HG02840 (cell line): ENCODE measurements around the gene NBL1.

Source experiments
- ATAC-seq: cut with Tn5 transposase; IDR thresholded peaks from one replicate; pipeline ENCODE4 v1.9.1; 2021; ENCODE audit warnings: mild to moderate bottlenecking, moderate library complexity, moderate number of reproducible peaks; ENCODE audit not compliant: unreplicated experiment, low FRiP score

The NBL1 gene

DNA sequence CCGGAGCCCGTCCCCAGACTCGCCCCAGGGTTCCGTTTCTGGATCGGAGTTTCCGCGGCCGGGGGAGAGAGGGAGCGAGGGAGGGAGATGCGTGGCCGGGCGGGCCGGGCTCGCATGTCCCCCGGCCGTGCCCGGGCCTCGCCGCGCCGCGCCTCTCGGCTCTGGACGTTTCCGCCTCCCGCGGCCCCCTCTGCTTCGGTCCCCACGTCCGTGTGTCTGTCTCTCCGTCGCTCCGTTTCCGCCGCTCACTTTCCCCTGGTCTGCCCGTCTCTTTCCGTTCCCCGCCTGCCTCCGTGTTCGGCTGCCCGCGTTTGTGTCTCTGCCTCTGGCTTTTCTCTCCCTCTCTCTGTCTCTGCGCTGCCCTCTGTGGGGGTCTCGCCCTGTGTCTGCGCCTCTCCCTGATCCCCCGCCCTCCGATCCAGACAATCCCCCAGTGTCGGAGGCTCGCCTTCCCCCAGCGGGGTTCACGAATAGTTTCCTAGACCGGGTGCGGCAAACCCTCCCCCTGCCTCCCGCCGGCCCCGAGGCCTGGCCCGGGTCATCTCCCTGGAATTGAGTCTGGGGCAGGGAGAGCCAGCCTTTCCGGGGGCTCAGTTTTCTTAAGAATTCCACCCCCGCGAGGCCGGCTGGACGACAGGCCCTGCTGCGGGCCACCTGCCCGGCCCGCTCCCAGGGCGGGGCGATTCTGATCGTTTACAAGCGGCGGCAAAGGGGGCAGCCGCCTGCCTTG, 735 bp downstream of the NBL1 start:
- no peak for ATAC-seq

DNA sequence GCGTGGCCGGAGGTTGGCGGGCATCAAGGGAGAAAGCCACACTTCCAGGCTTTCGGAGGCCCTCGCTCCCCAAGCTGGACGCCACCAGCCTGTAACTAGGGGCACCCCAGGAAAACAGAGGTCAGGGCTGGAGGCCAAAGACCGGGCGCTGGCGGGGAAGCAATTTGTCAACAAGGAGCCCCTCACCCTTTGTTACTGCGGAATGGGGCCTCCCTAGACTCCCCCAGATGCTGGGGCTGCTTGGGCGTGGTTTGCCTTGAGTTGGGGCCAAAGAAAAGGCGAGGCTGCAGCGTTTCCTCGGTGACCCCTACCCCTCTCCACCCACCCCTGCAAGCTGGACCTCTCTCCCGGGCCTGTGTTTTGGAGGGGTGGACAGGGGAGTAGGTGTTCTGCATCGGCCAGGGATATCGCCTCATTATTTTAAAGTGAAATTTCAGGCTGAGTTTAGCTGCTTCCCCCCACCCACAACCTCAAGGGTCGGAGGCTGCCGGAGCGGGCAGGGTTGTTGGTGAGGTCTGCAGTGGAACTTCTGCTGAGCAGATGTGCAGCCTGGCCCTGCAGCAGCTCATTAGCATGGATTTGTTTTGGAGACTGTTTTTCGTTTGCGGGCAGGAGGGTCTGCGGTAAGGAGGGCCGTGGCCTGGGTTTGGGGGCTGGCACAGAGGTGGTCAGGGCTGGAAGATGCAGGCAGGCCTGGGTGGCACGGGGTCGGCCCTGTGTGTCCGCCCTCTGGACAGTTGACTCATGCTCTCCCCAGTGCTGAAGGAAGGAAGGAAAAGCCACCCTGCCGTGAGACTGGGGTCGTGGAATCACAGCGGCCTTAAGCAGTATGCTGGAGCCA, 1.5 kb downstream of the NBL1 start:
- ATAC-seq: no peak

- ATAC-seq: no peak
Measured at GRCh38 chr1:19646377-19647319, 2.5 kb downstream of the NBL1 start.

DNA sequence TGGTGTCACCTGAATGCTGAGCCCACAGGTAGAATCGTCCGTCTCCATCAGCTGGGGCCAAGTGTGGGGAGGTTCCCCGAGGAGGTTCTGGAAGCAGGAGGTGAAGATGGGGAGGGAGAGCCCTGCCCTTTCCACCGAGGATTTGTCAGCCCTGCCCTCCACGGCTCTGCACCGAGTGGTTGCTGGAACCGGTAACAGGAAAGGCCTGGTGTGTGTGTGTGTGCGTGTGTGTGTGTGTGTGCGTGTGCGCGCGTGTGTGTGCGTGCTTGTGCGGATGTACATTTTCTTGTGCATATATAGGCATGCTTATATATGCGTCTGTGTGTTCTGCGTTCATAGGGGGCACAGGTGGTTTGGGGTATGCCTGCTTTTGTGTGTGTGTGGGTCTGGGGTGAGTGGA, 3.5 kb downstream of the NBL1 start:
- no peak for ATAC-seq

DNA sequence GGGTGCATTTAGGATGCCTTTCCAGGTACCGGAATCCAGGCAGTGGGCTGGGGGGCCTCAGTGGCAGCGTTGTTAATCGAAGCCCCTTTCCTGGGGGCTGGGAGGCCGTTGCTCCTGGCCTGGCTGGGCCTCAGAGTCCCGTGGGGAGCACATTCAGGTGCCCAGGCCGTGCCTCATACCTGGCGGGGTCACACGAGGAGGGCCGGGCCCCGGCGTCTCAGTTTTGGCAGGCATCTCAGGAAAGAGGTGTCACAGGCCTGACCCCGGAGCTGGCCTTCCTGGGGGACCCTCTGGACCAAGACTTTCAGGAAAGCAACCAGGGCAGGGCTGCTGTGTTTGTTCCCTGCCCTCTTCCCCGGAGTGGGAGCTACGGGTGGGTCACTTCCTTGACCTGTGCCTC, 4.1 kb downstream of the NBL1 start:
- no peak for ATAC-seq

DNA sequence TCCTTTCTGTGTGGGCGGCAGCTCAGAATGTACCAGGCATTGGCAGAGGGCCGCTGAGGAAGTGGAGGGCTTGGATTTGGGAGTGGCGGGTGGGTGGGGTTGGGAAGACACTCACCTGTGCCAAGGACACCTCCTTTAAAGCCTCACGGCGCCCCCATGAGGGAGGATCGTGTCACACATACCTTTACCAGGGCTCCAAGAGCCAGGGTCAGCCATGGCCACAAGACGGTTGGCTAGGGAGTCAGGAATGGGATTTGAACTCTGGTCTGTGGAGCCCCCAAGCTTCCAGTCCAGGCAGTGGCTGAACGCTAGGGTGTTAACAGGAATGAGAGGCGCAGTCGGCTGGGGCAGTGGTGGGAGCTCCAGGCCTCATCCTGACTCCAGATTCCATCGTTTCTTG, 4.6 kb downstream of the NBL1 start:
- ATAC-seq: no peak

DNA sequence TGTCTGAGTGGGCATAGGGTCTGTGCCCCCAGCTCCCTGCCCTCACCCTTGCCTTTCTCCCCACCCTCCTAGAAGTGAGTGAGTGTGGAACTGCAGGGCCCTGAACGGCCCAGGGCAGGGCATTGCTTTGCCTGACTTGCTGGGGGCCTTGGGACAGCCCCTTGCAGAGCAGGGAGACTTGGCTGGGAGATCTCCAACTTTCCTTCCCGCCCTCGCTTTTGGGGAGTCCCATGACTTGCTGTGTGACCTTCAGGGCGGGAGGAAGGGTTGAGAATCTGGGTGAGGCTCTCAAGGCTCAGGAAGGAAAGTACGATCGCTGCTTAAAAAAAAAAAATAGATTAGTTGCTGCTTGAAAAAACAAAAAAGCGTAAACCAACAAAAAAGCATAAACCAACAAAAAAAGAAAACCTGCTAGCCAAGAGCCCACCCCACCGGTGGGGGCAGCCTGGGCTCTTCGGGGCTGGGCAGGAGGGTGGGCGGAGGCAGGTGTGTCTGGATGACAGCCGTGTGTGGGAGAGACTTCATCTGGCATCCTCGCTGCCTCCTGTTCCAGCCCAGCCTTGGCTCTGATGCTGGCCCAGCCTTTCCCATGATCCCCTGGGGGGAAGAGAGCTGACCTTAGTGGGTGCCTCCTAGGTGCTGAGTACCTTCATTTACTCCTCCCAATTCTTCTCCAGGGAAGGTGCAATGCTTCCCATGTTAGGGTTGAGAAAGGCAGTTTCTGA, 6.5 kb downstream of the NBL1 start:
- no peak for ATAC-seq

DNA sequence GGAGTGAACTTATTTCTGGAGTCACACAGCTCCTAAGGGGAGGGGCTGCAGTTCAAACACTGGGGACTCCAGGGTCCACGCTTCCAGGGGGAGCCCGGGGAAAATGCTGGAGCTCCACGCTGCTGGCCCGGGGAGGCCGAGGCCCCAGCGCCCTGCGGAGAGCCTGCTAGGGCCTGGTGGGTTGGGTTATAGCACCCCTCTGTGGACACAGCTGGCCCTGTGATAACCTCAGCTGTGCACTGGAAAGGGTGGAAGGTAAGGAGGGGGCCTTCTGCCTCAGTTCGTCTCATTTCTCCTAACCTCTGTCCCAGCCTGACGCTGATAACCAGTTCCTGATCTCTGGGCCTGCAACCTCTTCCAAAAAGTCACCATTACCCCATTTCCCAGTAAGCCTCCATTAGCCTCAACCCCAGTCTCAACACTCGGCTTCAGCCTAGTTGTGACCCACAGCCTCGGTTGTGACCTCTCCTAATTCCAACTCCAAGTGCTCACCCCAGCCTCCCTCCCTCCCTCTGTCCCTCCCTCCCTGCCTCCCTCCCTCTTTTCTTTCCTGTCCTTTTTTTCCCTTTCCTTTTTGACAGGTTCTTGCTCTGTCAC, 7.1 kb downstream of the NBL1 start:
- ATAC-seq: no peak

- no peak for ATAC-seq
Measured at GRCh38 chr1:19654386-19654785, 10.3 kb downstream of the NBL1 start.

DNA sequence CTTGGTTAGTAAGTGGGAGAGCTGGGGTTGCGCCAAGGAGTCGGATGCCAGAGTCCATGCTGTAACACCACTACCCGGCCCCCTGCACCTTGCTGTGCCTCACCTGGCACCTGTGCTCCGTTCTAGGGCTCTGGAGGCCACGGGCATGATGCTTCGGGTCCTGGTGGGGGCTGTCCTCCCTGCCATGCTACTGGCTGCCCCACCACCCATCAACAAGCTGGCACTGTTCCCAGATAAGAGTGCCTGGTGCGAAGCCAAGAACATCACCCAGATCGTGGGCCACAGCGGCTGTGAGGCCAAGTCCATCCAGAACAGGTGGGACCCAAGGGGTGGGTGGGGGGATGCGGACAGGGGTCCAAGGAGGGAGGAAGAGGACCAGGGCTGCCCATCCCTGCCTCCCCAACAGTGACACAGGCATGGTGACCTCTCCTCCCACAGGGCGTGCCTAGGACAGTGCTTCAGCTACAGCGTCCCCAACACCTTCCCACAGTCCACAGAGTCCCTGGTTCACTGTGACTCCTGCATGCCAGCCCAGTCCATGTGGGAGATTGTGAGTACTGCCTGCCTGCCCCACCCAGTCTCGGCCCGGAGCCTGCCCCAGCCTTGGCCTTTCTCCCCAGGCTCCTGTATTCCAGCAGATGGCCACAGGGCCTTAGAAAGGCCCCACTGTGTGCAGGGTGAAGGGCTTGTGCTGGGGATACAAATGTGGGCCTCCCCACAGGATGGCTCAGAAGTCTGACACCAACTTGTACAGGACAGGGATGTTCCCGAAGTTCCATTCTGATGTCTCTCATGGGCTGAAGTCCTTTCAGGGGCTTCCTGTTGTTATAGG, 11.0 kb downstream of the NBL1 start:
- ATAC-seq: no peak

- ATAC-seq: no peak
Measured at GRCh38 chr1:19655718-19656080, 11.6 kb downstream of the NBL1 start.

DNA sequence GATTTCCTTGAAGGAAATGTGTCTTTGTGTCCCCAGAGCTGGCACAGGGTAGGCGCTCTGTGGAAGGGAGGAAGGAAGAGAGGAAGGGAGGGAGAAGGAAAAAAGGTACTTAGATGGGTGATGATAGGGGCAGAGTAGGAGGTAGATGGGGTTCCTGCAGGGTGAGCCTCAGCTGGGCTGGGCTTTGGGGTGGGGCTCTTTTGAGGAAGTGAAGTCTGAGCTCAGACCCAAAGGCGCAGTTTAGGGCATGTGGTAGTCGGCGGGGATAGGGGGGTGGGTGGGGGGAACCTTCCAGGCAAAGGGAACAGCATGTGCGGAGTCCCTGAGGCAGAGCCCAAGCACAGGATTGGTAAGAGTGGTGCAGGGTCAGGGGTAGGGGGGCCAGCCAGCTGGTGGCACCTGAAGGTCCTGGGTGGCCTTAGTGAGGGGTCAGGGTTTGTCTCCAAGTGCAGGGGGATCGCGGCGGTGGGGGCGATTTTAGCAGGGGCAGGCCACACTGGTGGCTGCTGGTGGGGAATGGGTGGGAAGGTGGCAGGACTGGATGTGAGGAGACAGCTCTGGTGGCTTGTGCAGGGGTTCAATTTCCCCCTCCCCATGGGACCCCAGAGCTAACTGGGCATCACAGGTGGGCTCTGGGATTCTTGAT, 12.1 kb downstream of the NBL1 start:
- ATAC-seq: no peak

DNA sequence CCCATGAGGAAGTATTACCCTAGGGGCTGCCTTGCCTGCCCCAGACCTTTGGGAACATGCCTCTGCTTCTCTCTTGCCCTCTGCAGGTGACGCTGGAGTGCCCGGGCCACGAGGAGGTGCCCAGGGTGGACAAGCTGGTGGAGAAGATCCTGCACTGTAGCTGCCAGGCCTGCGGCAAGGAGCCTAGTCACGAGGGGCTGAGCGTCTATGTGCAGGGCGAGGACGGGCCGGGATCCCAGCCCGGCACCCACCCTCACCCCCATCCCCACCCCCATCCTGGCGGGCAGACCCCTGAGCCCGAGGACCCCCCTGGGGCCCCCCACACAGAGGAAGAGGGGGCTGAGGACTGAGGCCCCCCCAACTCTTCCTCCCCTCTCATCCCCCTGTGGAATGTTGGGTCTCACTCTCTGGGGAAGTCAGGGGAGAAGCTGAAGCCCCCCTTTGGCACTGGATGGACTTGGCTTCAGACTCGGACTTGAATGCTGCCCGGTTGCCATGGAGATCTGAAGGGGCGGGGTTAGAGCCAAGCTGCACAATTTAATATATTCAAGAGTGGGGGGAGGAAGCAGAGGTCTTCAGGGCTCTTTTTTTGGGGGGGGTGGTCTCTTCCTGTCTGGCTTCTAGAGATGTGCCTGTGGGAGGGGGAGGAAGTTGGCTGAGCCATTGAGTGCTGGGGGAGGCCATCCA, 12.8 kb downstream of the NBL1 start:
- no peak for ATAC-seq

DNA sequence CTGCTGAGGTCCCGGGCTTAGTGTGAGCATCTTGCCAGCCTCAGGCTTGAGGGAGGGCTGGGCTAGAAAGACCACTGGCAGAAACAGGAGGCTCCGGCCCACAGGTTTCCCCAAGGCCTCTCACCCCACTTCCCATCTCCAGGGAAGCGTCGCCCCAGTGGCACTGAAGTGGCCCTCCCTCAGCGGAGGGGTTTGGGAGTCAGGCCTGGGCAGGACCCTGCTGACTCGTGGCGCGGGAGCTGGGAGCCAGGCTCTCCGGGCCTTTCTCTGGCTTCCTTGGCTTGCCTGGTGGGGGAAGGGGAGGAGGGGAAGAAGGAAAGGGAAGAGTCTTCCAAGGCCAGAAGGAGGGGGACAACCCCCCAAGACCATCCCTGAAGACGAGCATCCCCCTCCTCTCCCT, 13.4 kb downstream of the NBL1 start:
- no peak for ATAC-seq

DNA sequence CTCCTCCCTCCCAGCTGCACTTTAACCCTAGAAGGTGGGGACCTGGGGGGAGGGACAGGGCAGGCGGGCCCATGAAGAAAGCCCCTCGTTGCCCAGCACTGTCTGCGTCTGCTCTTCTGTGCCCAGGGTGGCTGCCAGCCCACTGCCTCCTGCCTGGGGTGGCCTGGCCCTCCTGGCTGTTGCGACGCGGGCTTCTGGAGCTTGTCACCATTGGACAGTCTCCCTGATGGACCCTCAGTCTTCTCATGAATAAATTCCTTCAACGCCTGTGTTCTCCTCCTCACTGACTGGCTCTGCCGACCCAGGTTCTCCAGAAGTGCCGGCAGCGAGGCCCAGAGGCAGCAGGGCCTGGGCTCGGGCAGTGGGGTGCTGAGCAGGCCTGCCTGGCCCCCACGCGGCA, 14.1 kb downstream of the NBL1 start:
- no peak for ATAC-seq

DNA sequence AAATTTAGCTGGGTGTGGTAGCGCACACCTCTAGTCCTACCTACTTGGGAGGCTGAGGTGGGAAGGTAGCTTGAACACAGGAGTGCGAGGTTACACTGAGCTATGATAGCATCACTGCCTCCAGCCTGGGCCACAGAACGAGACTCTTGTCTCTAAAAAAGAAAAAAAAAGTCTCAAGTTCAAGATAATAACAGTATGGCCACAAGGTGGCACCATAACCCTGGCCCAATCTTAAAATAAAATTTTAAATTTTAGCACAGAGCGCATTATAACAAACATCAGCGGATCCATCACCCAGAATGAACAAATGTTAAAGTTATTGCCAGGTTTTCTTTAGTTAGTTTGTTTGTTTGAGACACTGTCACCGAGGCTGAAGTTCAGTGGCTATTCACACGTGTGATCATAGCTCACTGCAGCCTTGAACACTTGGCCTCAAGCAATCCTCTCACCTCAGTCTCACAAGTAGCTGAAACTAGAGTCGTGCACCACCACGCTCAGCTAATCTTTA, 17.7 kb downstream of the NBL1 start:
- no peak for ATAC-seq

- ATAC-seq: no peak
Measured at GRCh38 chr1:19662313-19662712, 18.2 kb downstream of the NBL1 start.
